ENCODE data around the gene C4BPA. TPM values are rescaled to one million over a fixed set of nuclear protein-coding genes. Genes with fewer than 3 reads are reported as not detected.

The C4BPA gene
- total RNA-seq, 6 experiments from 2014 or later: not detected

DNA sequence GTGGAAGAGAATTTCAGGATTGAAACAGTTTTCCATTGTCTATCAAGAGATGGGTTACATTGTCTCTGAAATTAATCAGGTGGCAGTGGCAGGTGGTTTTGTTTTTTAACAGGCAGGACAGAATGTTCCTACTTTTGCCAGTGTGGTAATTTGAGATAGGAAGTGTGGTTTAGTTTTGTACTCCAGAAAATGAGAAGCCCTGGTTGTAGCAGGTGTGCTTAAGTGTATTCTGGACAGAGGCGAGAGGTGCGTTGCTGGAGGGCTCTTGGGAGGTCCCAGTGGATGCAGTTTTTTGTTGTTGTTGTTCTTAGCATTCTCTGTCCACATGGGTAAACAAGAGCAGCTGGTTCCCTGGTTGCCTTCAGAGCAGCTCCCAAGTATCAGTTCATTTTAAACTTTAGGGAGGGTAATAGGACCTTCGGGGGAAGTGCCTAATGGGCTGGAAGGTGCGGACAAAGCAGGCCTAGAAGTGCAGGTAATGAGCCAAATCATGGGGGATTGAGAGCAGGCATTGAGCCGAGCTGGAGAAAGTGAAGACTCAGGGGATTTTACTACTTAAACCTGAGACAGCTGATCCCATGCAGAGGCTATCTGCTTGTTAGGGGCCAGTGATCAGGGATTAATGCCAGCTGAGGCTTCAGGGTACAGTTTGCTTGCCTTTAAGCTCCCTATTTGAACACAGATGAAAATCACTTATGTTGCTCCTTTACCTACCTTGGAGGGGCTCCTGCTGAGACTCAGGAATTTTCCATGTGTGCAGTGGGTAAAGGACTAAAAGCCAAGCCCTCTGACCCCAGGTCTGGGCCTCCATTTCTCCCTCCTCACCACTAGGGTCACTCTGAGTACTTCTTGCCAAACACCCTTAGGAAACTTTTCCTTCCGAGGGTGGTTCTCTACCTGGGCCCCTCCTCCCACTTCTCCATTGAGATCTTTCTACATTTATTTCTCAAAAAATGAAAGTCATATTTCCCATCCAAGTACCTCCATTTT is 44.9 kb upstream of the C4BPA start:
- Mint-ChIP-seq H3K4me3 (no peak overlapping the region), H3K4me1 (ENCODE audit: low read depth) (no peaks in the 10 kb centered on the region), H3K27ac (no peak overlapping the region), H3K27me3 (ENCODE audit: insufficient read depth) (peaks cover 3% of the 10 kb centered on the region), H3K9me3 (no peaks in the 10 kb centered on the region), H3K36me3 (ENCODE audit: low read depth) (no peaks in the 10 kb centered on the region)
- no peak for DNase-seq
- TF ChIP-seq, protein P1, sequence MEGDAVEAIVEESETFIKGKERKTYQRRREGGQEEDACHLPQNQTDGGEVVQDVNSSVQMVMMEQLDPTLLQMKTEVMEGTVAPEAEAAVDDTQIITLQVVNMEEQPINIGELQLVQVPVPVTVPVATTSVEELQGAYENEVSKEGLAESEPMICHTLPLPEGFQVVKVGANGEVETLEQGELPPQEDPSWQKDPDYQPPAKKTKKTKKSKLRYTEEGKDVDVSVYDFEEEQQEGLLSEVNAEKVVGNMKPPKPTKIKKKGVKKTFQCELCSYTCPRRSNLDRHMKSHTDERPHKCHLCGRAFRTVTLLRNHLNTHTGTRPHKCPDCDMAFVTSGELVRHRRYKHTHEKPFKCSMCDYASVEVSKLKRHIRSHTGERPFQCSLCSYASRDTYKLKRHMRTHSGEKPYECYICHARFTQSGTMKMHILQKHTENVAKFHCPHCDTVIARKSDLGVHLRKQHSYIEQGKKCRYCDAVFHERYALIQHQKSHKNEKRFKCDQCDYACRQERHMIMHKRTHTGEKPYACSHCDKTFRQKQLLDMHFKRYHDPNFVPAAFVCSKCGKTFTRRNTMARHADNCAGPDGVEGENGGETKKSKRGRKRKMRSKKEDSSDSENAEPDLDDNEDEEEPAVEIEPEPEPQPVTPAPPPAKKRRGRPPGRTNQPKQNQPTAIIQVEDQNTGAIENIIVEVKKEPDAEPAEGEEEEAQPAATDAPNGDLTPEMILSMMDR (IDR thresholded peaks at IDR 0.05): peak; percentile 27

DNA sequence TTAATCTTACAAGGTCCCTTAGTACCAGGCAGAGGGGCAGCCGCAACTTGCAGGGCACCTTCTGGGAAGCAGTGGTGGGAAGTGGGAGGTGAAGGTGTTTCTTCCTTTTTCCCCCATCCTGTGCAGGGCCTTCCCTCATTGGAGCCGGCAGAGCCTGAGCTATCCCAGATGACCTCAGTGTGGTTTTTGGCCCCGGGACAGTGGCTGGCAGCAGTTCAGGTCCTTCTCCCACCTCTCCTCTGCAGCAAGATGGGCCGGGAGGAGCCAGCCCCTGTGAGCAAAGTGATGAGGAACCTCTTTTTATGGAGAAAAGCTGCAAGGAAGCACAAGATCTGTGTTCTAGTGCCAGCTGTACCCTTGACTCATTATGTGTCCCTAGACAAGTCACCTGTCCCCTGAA is 44.2 kb upstream of the C4BPA start:
- no peak overlapping the region for H3K27ac Mint-ChIP-seq
- peaks cover 3% of the 10 kb centered on the region for H3K27me3 Mint-ChIP-seq (ENCODE audit: insufficient read depth)
- no peak overlapping the region for H3K4me3 Mint-ChIP-seq
- no peaks in the 10 kb centered on the region for H3K36me3 Mint-ChIP-seq (ENCODE audit: low read depth)
- TF ChIP-seq, protein P1 (IDR thresholded peaks at IDR 0.05): no peak
- DNase-seq: no peak
- H3K9me3 Mint-ChIP-seq: no peaks in the 10 kb centered on the region
- H3K4me1 Mint-ChIP-seq (ENCODE audit: low read depth): no peaks in the 10 kb centered on the region

DNA sequence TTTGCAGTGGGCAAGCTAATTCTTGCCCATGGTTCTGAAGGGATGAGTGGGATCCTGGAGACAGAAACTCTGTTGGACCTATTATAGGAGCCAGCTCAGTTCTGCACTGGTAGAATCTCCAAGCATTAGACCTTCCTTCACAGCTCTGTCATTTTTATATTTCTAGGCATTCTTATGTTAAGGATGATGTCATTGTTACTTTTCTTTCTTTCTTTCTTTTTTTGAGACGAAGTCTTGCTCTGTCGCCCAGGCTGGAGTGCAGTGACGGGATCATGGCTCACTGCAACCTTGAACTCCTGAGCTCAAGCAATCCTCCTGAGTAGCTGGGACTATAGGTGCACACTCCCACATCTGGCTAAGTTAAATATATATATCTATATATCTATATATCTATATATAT is 43.4 kb upstream of the C4BPA start:
- no peaks in the 10 kb centered on the region for H3K9me3 Mint-ChIP-seq
- H3K27me3 Mint-ChIP-seq (ENCODE audit: insufficient read depth): peaks cover 3% of the 10 kb centered on the region
- H3K36me3 Mint-ChIP-seq (ENCODE audit: low read depth): no peaks in the 10 kb centered on the region
- H3K27ac Mint-ChIP-seq: no peak overlapping the region
- TF ChIP-seq, protein P1 (IDR thresholded peaks at IDR 0.05): no peak
- H3K4me1 Mint-ChIP-seq (ENCODE audit: low read depth): no peaks in the 10 kb centered on the region
- DNase-seq: no peak
- H3K4me3 Mint-ChIP-seq: no peak overlapping the region

DNA sequence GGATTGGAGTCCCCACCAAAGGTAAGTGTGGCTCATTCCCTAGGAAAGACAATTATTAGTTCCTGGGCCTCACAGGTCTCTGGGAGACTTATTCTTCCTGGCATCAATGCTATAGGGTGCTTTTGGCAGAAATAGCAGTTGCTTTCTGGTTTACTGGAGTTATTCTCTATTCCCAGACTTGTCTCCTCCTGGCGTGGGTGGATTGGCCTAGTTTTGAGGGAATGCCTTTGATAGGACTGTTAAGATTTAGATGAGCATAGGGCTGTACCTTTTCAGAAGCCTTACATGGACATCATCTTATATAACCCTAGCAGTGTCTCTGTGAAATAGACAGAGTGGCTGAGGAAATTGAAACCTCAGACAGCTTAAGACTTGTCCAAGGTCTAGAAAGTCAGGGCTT is 42.0 kb upstream of the C4BPA start:
- Mint-ChIP-seq H3K27ac (no peak overlapping the region), H3K9me3 (no peaks in the 10 kb centered on the region), H3K4me1 (ENCODE audit: low read depth) (no peaks in the 10 kb centered on the region), H3K4me3 (no peak overlapping the region), H3K27me3 (ENCODE audit: insufficient read depth) (no peaks in the 10 kb centered on the region; the same call in 1 of the 2 replicates), H3K36me3 (ENCODE audit: low read depth) (no peaks in the 10 kb centered on the region)
- TF ChIP-seq, protein P1 (IDR thresholded peaks at IDR 0.05): no peak
- DNase-seq: no peak

- no peak for DNase-seq
- no peak overlapping the region for H3K27ac Mint-ChIP-seq
- H3K27me3 Mint-ChIP-seq (ENCODE audit: insufficient read depth): no peaks in the 10 kb centered on the region; the same call in 1 of the 2 replicates
- no peaks in the 10 kb centered on the region for H3K36me3 Mint-ChIP-seq (ENCODE audit: low read depth)
- no peak overlapping the region for H3K4me3 Mint-ChIP-seq
- H3K4me1 Mint-ChIP-seq (ENCODE audit: low read depth): no peaks in the 10 kb centered on the region
- TF ChIP-seq, protein P1 (IDR thresholded peaks at IDR 0.05): no peak
- H3K9me3 Mint-ChIP-seq: no peaks in the 10 kb centered on the region
Measured at GRCh38 chr1:207063014-207063413, 41.0 kb upstream of the C4BPA start.

Measured in HFFc6 (cell line).